Activated naive CD4-positive, alpha-beta T cell treated with anti-CD3 and anti-CD28 coated beads, Interleukin-2, amount 50 U/mL, for 24 hours (primary cell): ENCODE results near the gene DYNC2H1.

Experiments
- H3K27ac Mint-ChIP-seq: one replicate; pipeline ENCODE4 v1.8.0; 2021; ENCODE audit warnings: mild to moderate bottlenecking, mixed read lengths
- H3K27me3 Mint-ChIP-seq: one replicate; pipeline ENCODE4 v1.8.0; 2021; ENCODE audit warnings: mixed read lengths
- H3K36me3 Mint-ChIP-seq: one replicate; pipeline ENCODE4 v1.8.0; 2021; ENCODE audit warnings: mixed read lengths
- H3K4me1 Mint-ChIP-seq: one replicate; pipeline ENCODE4 v1.8.0; 2021; ENCODE audit warnings: mixed read lengths
- H3K4me3 Mint-ChIP-seq: one replicate; pipeline ENCODE4 v1.8.0; 2021; ENCODE audit warnings: mild to moderate bottlenecking, mixed read lengths
- H3K9me3 Mint-ChIP-seq: one replicate; pipeline ENCODE4 v1.8.0; 2021; ENCODE audit warnings: mixed read lengths

The DYNC2H1 gene

GRCh38 chr11:103183981-103184611 is 74.9 kb downstream of the DYNC2H1 start:
- Mint-ChIP-seq H3K27ac (no peak overlapping the region), H3K4me1 (peaks cover 9% of the 10 kb centered on the region), H3K9me3 (no peaks in the 10 kb centered on the region), H3K4me3 (no peak overlapping the region), H3K27me3 (no peaks in the 10 kb centered on the region), H3K36me3 (no peaks in the 10 kb centered on the region)

- Mint-ChIP-seq H3K4me3 (no peak overlapping the region), H3K27ac (no peak overlapping the region), H3K36me3 (peaks cover 6% of the 10 kb centered on the region), H3K9me3 (no peaks in the 10 kb centered on the region), H3K4me1 (no peaks in the 10 kb centered on the region), H3K27me3 (no peaks in the 10 kb centered on the region)
Observed at GRCh38 chr11:103202048-103202651, 92.9 kb downstream of the DYNC2H1 start.

DNA sequence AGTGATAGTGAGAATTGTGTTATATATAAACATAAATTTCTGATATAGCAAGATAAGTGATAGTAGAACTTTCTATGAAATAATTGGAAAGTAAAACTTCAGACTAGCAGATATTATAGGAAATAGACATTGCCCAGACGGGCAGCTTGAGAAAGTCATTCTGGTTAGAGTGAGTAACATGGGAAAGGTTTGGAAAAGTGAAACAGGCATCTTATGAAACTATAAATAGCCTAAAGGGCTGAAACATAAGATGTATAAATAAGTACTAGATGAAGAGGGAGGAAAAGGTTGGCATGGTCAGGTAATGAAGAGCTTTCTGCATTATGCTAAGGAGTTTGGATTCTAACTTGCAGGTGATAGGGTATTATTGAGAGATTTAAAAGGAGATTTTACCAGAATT is 101.3 kb downstream of the DYNC2H1 start:
- H3K9me3 Mint-ChIP-seq, result no peaks in the 10 kb centered on the region
- no peaks in the 10 kb centered on the region for H3K36me3 Mint-ChIP-seq
- H3K27ac Mint-ChIP-seq, result no peak overlapping the region
- H3K27me3 Mint-ChIP-seq, result no peaks in the 10 kb centered on the region
- no peaks in the 10 kb centered on the region for H3K4me1 Mint-ChIP-seq
- no peak overlapping the region for H3K4me3 Mint-ChIP-seq

DNA sequence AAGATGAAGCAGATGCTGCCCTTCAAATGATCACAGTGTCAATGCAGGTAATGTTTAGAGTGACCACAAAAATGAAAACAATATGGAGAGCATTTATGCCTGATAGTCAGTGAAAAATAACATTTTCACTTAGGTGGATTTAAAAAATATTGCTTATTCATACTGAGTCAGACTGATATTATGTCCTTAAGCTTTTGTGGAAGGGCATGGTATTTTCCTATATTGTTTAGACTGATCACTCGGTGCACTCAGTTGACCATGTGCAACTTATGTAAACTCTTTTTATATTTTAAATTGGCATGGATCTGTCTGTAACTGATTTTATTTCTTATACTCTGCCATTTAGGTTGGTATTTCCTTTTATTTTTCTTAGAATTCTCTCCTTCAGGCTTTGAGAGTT is 106.6 kb downstream of the DYNC2H1 start:
- H3K36me3 Mint-ChIP-seq, result no peaks in the 10 kb centered on the region
- H3K27me3 Mint-ChIP-seq, result no peaks in the 10 kb centered on the region
- H3K4me3 Mint-ChIP-seq, result no peak overlapping the region
- no peaks in the 10 kb centered on the region for H3K9me3 Mint-ChIP-seq
- no peak overlapping the region for H3K27ac Mint-ChIP-seq
- no peaks in the 10 kb centered on the region for H3K4me1 Mint-ChIP-seq

DNA sequence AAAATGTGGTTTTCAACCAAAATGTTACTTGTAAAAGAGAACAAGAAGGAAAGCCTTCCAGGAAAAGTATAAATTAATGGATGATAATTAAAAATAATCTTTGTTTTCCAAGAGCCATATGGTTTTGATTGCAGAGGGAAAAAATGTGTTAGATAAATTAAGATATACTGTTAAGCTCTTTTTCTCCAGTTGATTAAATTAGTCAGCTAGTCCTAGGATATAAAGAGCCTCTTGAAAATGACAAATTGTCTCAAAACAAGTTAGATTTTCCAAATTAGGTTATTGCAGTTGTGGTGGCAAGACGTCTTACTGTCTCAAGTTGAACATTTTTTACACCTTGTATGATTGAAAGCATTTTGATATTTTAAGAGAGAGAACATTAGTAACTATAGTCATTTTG is 110.9 kb downstream of the DYNC2H1 start:
- no peaks in the 10 kb centered on the region for H3K36me3 Mint-ChIP-seq
- H3K9me3 Mint-ChIP-seq, result no peaks in the 10 kb centered on the region
- H3K27ac Mint-ChIP-seq, result no peak overlapping the region
- H3K4me1 Mint-ChIP-seq, result no peaks in the 10 kb centered on the region
- no peaks in the 10 kb centered on the region for H3K27me3 Mint-ChIP-seq
- no peak overlapping the region for H3K4me3 Mint-ChIP-seq

DNA sequence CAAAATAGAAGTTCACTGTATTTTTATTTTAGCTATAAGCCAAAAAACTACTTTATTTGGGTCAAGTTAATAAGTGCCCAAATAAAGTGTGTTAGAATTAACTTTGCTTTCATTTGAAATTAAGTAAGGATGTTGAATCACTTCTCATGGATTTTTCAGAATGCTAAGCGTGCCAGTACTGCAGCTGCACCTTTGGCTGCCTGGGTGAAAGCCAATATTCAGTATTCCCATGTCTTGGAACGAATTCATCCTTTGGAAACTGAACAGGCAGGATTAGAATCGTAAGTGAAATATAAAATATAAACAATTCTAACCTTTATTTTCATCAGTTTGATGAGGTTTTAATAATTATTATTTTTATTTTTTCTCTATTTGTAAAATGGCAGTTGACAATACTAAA is 113.6 kb downstream of the DYNC2H1 start:
- no peak overlapping the region for H3K4me3 Mint-ChIP-seq
- H3K27ac Mint-ChIP-seq, result no peak overlapping the region
- H3K9me3 Mint-ChIP-seq, result no peaks in the 10 kb centered on the region
- no peaks in the 10 kb centered on the region for H3K27me3 Mint-ChIP-seq
- H3K36me3 Mint-ChIP-seq, result no peaks in the 10 kb centered on the region
- H3K4me1 Mint-ChIP-seq, result no peaks in the 10 kb centered on the region

DNA sequence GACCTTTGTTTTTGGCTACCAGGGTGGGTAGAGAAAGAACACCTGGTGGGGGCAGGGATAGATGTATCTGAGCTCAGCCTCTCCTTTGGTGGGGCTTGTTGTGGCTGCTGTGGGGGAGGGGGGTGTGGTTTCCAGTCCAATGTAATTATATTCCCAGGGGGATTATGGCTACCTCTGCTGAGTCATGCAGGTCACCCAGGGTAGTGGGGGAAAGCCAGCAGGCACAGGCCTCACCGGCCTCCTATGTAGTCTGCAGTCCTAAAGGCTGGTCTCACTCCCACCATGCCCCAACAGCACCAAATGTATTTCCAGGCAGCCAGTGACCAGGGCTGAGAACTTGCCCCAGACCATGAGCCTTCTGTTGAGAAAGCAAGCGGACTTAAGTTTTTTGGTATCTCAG is 119.6 kb downstream of the DYNC2H1 start:
- no peaks in the 10 kb centered on the region for H3K27me3 Mint-ChIP-seq
- no peak overlapping the region for H3K4me3 Mint-ChIP-seq
- H3K4me1 Mint-ChIP-seq, result no peaks in the 10 kb centered on the region
- H3K36me3 Mint-ChIP-seq, result peaks cover 1% of the 10 kb centered on the region
- H3K27ac Mint-ChIP-seq, result no peak overlapping the region
- no peaks in the 10 kb centered on the region for H3K9me3 Mint-ChIP-seq

- Mint-ChIP-seq H3K4me1 (no peaks in the 10 kb centered on the region), H3K9me3 (no peaks in the 10 kb centered on the region), H3K27me3 (no peaks in the 10 kb centered on the region), H3K27ac (no peak overlapping the region), H3K36me3 (peaks cover 3% of the 10 kb centered on the region), H3K4me3 (no peak overlapping the region)
Observed at GRCh38 chr11:103234974-103235373, 125.7 kb downstream of the DYNC2H1 start.

GRCh38 chr11:103241574-103241973 is 132.3 kb downstream of the DYNC2H1 start:
- Mint-ChIP-seq H3K36me3 (peaks cover 2% of the 10 kb centered on the region), H3K27ac (no peak overlapping the region), H3K27me3 (no peaks in the 10 kb centered on the region), H3K4me1 (no peaks in the 10 kb centered on the region), H3K9me3 (no peaks in the 10 kb centered on the region), H3K4me3 (no peak overlapping the region)

- no peaks in the 10 kb centered on the region for H3K4me1 Mint-ChIP-seq
- H3K27me3 Mint-ChIP-seq, result no peaks in the 10 kb centered on the region
- no peaks in the 10 kb centered on the region for H3K9me3 Mint-ChIP-seq
- H3K36me3 Mint-ChIP-seq, result peaks cover 1% of the 10 kb centered on the region
- H3K4me3 Mint-ChIP-seq, result no peak overlapping the region
- no peak overlapping the region for H3K27ac Mint-ChIP-seq
Observed at GRCh38 chr11:103254123-103254522, 144.9 kb downstream of the DYNC2H1 start.

- H3K27me3 Mint-ChIP-seq, result no peaks in the 10 kb centered on the region
- H3K4me3 Mint-ChIP-seq, result no peak overlapping the region
- H3K9me3 Mint-ChIP-seq, result no peaks in the 10 kb centered on the region
- no peaks in the 10 kb centered on the region for H3K4me1 Mint-ChIP-seq
- peaks cover 3% of the 10 kb centered on the region for H3K36me3 Mint-ChIP-seq
- H3K27ac Mint-ChIP-seq, result no peak overlapping the region
Observed at GRCh38 chr11:103257360-103257759, 148.1 kb downstream of the DYNC2H1 start.

DNA sequence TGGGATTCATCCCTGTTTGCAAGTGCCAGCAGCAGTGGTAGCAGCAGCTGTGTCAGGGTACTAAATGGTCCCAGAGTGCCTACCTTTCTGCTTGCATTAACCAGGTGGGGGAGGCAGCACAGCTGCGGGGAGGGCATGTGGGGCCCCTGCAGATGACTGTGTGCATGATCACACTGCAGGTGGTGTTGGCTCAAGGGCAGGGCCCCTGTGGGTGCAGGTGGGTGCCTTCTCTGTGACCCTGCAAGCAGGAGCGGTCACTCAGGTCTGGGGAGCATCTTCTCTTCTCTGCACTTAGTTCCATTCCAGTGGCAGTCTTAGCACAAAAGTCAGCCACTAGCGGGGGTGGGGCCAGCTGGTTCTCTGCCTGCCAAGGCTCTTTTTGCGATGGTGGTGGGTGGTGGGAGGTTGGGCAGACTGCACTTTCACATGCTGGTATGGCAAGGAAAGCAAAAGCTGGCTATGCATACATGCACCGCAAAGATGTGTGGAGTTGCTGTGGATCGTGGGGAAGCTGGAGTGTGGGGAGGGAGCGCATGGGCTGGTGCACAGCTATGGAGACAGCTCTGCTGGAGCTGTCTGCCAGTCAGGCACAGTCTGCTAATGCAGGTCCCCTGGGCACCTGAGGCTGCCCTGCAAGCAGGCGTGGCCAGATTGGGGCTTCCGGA is 157.1 kb downstream of the DYNC2H1 start:
- H3K36me3 Mint-ChIP-seq, result peaks cover 3% of the 10 kb centered on the region
- H3K27ac Mint-ChIP-seq, result no peak overlapping the region
- no peaks in the 10 kb centered on the region for H3K4me1 Mint-ChIP-seq
- H3K27me3 Mint-ChIP-seq, result no peaks in the 10 kb centered on the region
- no peaks in the 10 kb centered on the region for H3K9me3 Mint-ChIP-seq
- H3K4me3 Mint-ChIP-seq, result no peak overlapping the region

- Mint-ChIP-seq H3K36me3 (no peaks in the 10 kb centered on the region), H3K9me3 (no peaks in the 10 kb centered on the region), H3K4me1 (no peaks in the 10 kb centered on the region), H3K27ac (no peak overlapping the region), H3K4me3 (no peak overlapping the region), H3K27me3 (no peaks in the 10 kb centered on the region)
Observed at GRCh38 chr11:103272876-103273275, 163.7 kb downstream of the DYNC2H1 start.

DNA sequence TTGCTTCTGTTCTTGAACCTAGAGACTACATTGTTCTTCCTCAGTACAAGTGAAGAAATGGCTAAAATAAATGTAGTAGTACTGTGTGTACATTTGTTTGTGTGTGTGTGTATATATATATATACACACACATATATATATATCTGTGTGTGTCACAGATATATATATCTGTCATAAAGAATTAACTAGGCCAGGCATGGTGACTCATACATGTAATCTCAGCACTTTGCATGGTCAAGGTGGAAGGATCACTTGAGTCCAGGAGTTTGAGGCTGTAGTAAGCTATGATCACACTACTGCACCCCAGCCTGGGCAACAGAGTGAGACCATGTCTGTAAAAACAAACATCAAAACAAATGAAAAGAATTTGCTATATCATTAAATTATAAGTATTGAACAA is 164.8 kb downstream of the DYNC2H1 start:
- Mint-ChIP-seq H3K27ac (no peak overlapping the region), H3K9me3 (no peaks in the 10 kb centered on the region), H3K36me3 (no peaks in the 10 kb centered on the region), H3K4me1 (no peaks in the 10 kb centered on the region), H3K4me3 (no peak overlapping the region), H3K27me3 (no peaks in the 10 kb centered on the region)

- Mint-ChIP-seq H3K27ac (no peak overlapping the region), H3K4me3 (no peak overlapping the region), H3K4me1 (no peaks in the 10 kb centered on the region), H3K36me3 (no peaks in the 10 kb centered on the region), H3K9me3 (no peaks in the 10 kb centered on the region), H3K27me3 (no peaks in the 10 kb centered on the region)
Observed at GRCh38 chr11:103279821-103280220, 170.6 kb downstream of the DYNC2H1 start.

- H3K27me3 Mint-ChIP-seq, result no peaks in the 10 kb centered on the region
- H3K4me3 Mint-ChIP-seq, result no peak overlapping the region
- H3K36me3 Mint-ChIP-seq, result no peaks in the 10 kb centered on the region
- no peak overlapping the region for H3K27ac Mint-ChIP-seq
- no peaks in the 10 kb centered on the region for H3K4me1 Mint-ChIP-seq
- H3K9me3 Mint-ChIP-seq, result no peaks in the 10 kb centered on the region
Observed at GRCh38 chr11:103281301-103281700, 172.1 kb downstream of the DYNC2H1 start.
